Measurements from ENCODE around the gene EFNA1.

The EFNA1 gene

DNA sequence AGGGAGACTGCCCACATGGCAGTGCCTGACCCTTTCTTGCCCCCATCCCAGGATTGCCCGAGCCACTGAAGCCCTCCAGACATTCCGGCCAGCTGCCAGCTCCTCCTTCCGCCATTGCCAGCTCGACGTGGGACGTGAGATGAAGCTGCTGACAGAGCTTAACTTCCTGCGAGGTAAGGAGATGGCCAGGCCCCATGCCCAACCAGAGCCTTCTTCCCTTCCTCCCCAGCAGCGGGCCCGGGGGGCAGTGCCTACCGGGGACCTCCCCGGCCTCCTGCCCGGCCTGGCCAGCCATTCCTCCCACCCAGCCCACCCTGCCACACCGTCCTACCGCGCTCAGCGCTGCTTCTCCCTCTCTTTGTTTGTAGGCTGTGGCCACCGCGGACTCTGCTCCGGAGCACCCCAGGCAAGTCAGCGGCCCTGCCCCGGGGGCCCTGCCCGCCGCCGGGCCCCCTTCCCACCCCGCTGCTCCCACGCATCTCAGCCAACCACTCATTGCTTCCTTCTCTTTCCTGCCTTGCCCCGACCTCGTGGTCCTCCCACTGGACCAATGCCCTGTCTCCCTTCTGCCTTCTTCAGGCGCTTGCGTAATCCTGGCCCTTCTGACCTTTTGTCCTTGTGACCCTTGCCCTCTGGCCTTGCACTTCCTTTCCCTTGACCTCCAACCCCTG lies 50.9 kb downstream of the EFNA1 start:
- no peak overlapping the region for H3K4me3 ChIP-seq (ENCODE audit: low read length)
- DNase-seq (ENCODE audit: low read depth), result no peak
- no peak for TF ChIP-seq CTCF (conservative IDR thresholded peaks at IDR 0.05; ENCODE audit: low read depth, low read length)

DNA sequence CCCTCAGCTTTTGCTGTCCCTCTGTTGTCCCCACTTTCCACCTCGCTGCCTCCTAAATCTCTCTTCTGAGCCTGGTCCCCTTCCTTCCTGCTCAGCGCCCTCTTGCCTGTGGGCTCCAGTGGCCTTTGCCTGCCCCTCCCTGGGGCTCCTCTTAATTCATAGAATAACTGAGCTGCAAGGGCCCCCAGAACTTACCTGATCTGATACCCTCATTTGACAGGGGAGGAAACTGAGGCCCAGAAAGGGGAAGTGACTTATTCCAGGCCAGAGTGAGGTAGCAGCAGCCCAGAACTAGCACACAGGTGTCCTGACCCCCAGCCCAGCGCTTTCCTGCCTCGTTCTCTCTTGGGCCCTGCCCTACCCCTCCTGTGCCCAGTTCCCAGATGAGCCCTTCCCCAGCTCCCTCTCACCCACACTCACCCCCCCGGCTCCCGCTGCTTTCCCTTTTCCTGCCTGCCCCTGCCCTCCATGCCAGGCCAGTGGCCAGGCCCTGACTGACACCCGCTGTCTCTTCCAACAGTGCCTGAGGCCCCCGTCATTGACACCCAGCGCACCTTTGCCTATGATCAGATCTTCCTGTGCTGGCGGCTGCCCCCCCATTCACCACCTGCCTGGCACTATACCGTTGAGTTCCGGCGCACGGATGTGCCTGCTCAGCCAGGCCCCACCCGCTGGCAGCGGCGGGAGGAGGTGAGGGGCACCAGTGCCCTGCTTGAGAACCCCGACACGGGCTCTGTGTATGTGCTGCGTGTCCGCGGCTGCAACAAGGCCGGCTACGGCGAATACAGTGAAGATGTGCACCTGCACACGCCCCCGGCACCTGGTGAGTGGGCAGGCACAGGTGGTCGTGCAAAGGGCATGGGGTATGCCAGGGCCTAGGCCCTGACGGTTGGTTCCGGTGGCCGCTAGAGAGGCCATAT lies 51.7 kb downstream of the EFNA1 start:
- DNase-seq (ENCODE audit: low read depth), result no peak

DNA sequence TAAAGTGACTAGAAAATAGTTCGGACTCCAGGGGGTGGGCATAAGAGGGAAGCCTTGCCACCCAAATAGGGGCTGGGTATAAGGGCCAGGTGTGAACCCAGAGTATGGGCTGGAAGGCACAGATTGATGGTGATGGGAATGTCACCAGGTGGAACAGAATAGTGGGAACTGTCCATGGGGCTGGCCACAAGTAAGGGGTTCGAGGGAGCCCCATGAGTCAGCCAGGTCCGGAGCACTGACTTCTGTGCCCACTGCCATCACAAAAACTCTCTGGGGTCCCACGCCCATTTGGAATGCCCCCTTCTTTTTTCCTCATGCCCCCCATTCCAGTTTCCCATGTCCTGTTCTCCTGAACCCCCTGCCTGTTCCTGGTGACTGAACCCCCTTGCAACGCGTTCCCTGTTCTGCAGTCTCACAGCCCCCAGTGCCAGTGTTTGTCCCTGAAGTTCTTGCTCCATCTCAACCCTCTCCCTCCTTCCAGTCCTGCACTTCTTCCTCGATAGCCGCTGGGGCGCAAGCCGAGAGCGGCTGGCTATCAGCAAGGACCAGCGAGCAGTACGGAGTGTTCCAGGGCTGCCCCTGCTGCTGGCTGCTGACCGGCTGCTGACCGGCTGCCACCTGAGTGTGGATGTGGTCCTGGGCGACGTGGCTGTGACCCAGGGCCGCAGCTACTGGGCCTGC lies 53.8 kb downstream of the EFNA1 start:
- H3K4me3 ChIP-seq (ENCODE audit: low read length), result no peak overlapping the region
- DNase-seq (ENCODE audit: low read depth), result no peak
- no peak for TF ChIP-seq CTCF (conservative IDR thresholded peaks at IDR 0.05; ENCODE audit: low read depth, low read length)

More for the DNA sequence above, 51.7 kb downstream of the EFNA1 start:
- no peak for TF ChIP-seq CTCF (conservative IDR thresholded peaks at IDR 0.05; ENCODE audit: low read depth, low read length)
- no peak overlapping the region for H3K4me3 ChIP-seq (ENCODE audit: low read length)

DNA sequence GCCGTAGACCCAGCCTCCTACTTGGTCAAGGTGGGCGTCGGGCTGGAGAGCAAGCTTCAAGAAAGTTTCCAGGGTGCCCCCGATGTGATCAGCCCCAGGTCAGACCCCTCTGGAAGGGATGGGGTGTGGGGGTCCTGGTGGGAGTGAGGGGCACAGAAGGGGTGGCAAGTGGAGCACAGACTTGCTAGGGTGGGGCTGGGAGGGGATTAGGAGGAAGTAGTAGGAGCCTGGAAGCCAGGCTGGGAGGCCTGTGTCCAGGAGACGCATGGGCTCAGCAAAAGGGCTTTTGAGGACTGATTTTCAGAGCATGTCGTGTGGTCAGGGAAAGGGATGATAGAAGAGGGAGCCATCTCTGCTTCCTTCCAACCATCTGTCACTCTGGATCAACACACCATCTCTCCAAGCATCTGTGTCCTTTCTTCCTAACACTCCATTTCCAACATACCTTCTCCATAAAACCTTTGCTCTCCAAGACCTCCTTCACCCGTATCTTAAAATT lies 54.4 kb downstream of the EFNA1 start:
- DNase-seq (ENCODE audit: low read depth), result no peak
- TF ChIP-seq CTCF (conservative IDR thresholded peaks at IDR 0.05; ENCODE audit: low read depth, low read length), result no peak
- no peak overlapping the region for H3K4me3 ChIP-seq (ENCODE audit: low read length)

DNA sequence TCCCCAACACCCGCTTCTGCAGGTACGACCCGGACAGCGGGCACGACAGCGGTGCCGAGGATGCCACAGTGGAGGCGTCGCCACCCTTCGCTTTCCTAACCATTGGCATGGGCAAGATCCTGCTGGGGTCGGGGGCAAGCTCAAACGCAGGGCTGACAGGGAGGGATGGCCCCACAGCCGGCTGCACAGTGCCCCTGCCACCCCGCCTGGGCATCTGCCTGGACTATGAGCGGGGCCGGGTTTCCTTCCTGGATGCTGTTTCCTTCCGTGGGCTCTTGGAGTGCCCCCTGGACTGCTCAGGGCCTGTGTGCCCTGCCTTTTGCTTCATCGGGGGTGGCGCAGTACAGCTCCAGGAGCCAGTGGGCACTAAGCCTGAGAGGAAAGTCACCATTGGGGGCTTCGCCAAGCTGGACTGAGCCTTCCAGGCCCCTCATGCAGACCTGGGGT lies 56.1 kb downstream of the EFNA1 start:
- no peak for TF ChIP-seq CTCF (conservative IDR thresholded peaks at IDR 0.05; ENCODE audit: low read depth, low read length)
- no peak overlapping the region for H3K4me3 ChIP-seq (ENCODE audit: low read length)
- DNase-seq (ENCODE audit: low read depth), result no peak

DNA sequence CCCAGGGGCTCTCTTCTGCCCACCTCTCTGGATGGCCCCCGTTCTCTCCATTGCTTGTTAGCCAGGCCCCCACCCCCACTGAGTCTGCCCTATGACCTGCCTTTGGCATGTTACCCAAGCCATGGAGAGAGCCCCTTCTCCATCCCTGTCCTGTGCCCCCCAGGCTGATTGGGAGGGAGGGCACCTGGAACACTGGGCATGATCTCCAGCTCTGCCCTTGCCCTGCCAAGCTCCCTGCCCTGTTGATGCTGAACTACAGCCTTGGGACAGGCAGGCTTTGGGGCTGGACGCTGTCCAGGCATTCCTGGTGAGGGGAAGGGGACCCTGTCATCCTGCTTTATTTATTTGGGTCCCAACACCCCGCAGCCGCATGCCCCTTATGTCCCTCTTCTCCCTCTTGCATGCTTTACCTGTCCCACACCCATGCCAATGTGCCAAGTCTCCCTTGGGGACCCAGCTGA lies 56.7 kb downstream of the EFNA1 start:
- no peak for TF ChIP-seq CTCF (conservative IDR thresholded peaks at IDR 0.05; ENCODE audit: low read depth, low read length)
- no peak overlapping the region for H3K4me3 ChIP-seq (ENCODE audit: low read length)
- DNase-seq (ENCODE audit: low read depth), result no peak
